ENCODE data around the gene WDR75. TPM values are rescaled to one million over a fixed set of nuclear protein-coding genes. Genes with fewer than 3 reads are reported as not detected.

The WDR75 gene
- total and polyA plus RNA-seq, 2 donors from 2014 or later, result 15.6 to 28.3 TPM

GRCh38 chr2:189519631-189520387 is 78.5 kb downstream of the WDR75 start:
- DNase-seq (no peak), FAIRE-seq (no peak)
- H3K4me1 ChIP-seq (ENCODE audit: control insufficient read depth in 2 of 3, insufficient read depth in 2 of 3, low read depth in 1 of 3, low read length in 3 of 3), result peaks cover 2 to 7% (median 3%) of the 10 kb centered on the region in 3 donors
- H3K4me3 ChIP-seq (ENCODE audit: low read length in 3 of 3), result no peak overlapping the region
- intact Hi-C loops (cut with DNase I), result no loop called here
- H3K36me3 ChIP-seq (ENCODE audit: control insufficient read depth in 2 of 3, insufficient read depth in 3 of 3, low read length in 3 of 3), result no peaks in the 10 kb centered on the region
- no peak for TF ChIP-seq CTCF (IDR thresholded peaks at IDR 0.05; ENCODE audit: borderline replicate concordance, extremely low read depth, insufficient read depth)
- H3K9ac ChIP-seq (ENCODE audit: low read length in 3 of 3), result no peak overlapping the region
- no peaks in the 10 kb centered on the region for H3K27me3 ChIP-seq (ENCODE audit: control insufficient read depth, insufficient read depth, low read length)
- H3K27ac ChIP-seq (ENCODE audit: low read depth in 2 of 2, low read length in 2 of 2), result no peak overlapping the region
- no peaks in the 10 kb centered on the region for H3K9me3 ChIP-seq (ENCODE audit: control insufficient read depth in 2 of 3, insufficient read depth in 1 of 3, low read length in 3 of 3)

- peaks cover 2 to 7% (median 3%) of the 10 kb centered on the region in 3 donors for H3K4me1 ChIP-seq (ENCODE audit: control insufficient read depth in 2 of 3, insufficient read depth in 2 of 3, low read depth in 1 of 3, low read length in 3 of 3)
- intact Hi-C loops (cut with DNase I), result no loop called here
- no peak overlapping the region for H3K27ac ChIP-seq (ENCODE audit: low read depth in 2 of 2, low read length in 2 of 2)
- no peaks in the 10 kb centered on the region for H3K27me3 ChIP-seq (ENCODE audit: control insufficient read depth, insufficient read depth, low read length)
- H3K9ac ChIP-seq (ENCODE audit: low read length in 3 of 3), result no peak overlapping the region
- H3K4me3 ChIP-seq (ENCODE audit: low read length in 3 of 3), result no peak overlapping the region
- TF ChIP-seq CTCF (IDR thresholded peaks at IDR 0.05; ENCODE audit: borderline replicate concordance, extremely low read depth, insufficient read depth), result no peak
- DNase-seq (no peak), FAIRE-seq (no peak)
- H3K36me3 ChIP-seq (ENCODE audit: control insufficient read depth in 2 of 3, insufficient read depth in 3 of 3, low read length in 3 of 3), result no peaks in the 10 kb centered on the region
- H3K9me3 ChIP-seq (ENCODE audit: control insufficient read depth in 2 of 3, insufficient read depth in 1 of 3, low read length in 3 of 3), result no peaks in the 10 kb centered on the region
These were observed 80.6 kb downstream of the WDR75 start for GRCh38 chr2:189521699-189522434.

GRCh38 chr2:189522435-189523151 is 81.3 kb downstream of the WDR75 start:
- Histone ChIP-seq H3K9me3 (ENCODE audit: control insufficient read depth in 2 of 3, insufficient read depth in 1 of 3, low read length in 3 of 3) (no peaks in the 10 kb centered on the region), H3K27ac (ENCODE audit: low read depth in 2 of 2, low read length in 2 of 2) (no peak overlapping the region), H3K4me3 (ENCODE audit: low read length in 3 of 3) (no peak overlapping the region), H3K4me1 (ENCODE audit: control insufficient read depth in 2 of 3, insufficient read depth in 2 of 3, low read depth in 1 of 3, low read length in 3 of 3) (peaks cover 2 to 7% (median 3%) of the 10 kb centered on the region in 3 donors), H3K9ac (ENCODE audit: low read length in 3 of 3) (no peak overlapping the region), H3K27me3 (ENCODE audit: control insufficient read depth, insufficient read depth, low read length) (no peaks in the 10 kb centered on the region), H3K36me3 (ENCODE audit: control insufficient read depth in 2 of 3, insufficient read depth in 3 of 3, low read length in 3 of 3) (no peaks in the 10 kb centered on the region)
- FAIRE-seq (no peak), DNase-seq (no peak)
- intact Hi-C loops (cut with DNase I), result no loop called here
- TF ChIP-seq CTCF (IDR thresholded peaks at IDR 0.05; ENCODE audit: borderline replicate concordance, extremely low read depth, insufficient read depth), result no peak

Measured in kidney (tissue), 14 donors.